Stomach (tissue), 9 donors: ENCODE data around the gene SEMA3A. TPM values are rescaled to one million over a fixed set of nuclear protein-coding genes. Genes with fewer than 3 reads are reported as not detected.

Source experiments
- DNase-seq, 2 donors: peaks; one replicate each; pipeline versions ENCODE4 v3.0.0 to v3.0.0-alpha.2; 2013 to 2019
- H3K27ac ChIP-seq, 5 donors: fragments of 200-600 bp in 4 of 5; sonication (generic) in 4 of 5; one replicate each; pipeline ENCODE4 v1.5.1; 2013 to 2019; ENCODE audit warnings: mild to moderate bottlenecking in 1 of 5, moderate library complexity in 1 of 5
- H3K27me3 ChIP-seq, 3 donors: fragments of 200-600 bp; sonication (generic); one replicate each; pipeline ENCODE4 v1.5.1; 2017 to 2019; ENCODE audit warnings: mixed run types in 1 of 3
- H3K36me3 ChIP-seq, 4 donors: fragments of 200-600 bp; sonication (generic); 1 replicate in 3 of 4; 2 replicates in 1 of 4; pipeline ENCODE4 v1.5.1; 2016 to 2019
- H3K4me1 ChIP-seq, 4 donors: fragments of 200-600 bp; sonication (generic); one replicate each; pipeline ENCODE4 v1.5.1; 2016 to 2019
- H3K4me3 ChIP-seq, 4 donors: fragments of 200-600 bp; sonication (generic) in 3 of 4; one replicate each; pipeline ENCODE4 v1.5.1; 2016 to 2019; ENCODE audit warnings: mild to moderate bottlenecking in 1 of 4
- H3K9me3 ChIP-seq, 4 donors: fragments of 200-600 bp; sonication (generic); one replicate each; pipeline ENCODE4 v1.5.1; 2016 to 2019
- EP300 ChIP-seq: sonication (generic); formaldehyde crosslinking; IDR thresholded peaks from one replicate; pipeline ENCODE4 v1.6.1; 2017; ENCODE audit warnings: antibody characterized with exemption
- POLR2A ChIP-seq, 4 donors: fragments of 450-650 bp; IDR thresholded peaks; one replicate each; pipeline ENCODE4 v1.6.1; 2016; ENCODE audit warnings: antibody characterized with exemption in 4 of 4, control low read depth in 2 of 4, mild to moderate bottlenecking in 1 of 4, moderate library complexity in 1 of 4
- POLR2AphosphoS5 ChIP-seq, 3 donors: sonication (generic); formaldehyde crosslinking; IDR thresholded peaks; one replicate each; pipeline ENCODE4 v1.6.1; 2016; ENCODE audit warnings: antibody characterized with exemption in 3 of 3
- WGBS, 5 donors: extraction: QIAGEN DNeasy Blood & Tissue Kit in 3 of 5; methylation state at CpG; one replicate each; pipeline versions ENCODE4 v1.1.5 to v1.1.7; 2013 to 2018; 5-methylcytosine and 5-hydroxymethylcytosine counted together
- intact Hi-C: fragments of 100-400 bp; cut with DNase I; formaldehyde crosslinking; loops from one replicate; pipeline ENCODE4 v1.15.1; 2023; ENCODE audit warnings: low total_unique reads
- polyA plus RNA-seq, 3 donors: library from polyadenylated mRNA; stranded (reverse); fragments of 200-250 nt; gene quantifications; one replicate each; pipeline ENCODE4 v1.2.3, GENCODE V29; 2013
- total RNA-seq, 5 donors: library from RNA; depleted of rRNA; stranded (reverse); fragments of >200 nt; gene quantifications; one replicate each; pipeline versions ENCODE4 v1.1.0 to v1.2.3, GENCODE V29; 2014 to 2016
- TF ChIP-seq, protein P1 (sequence below), 7 experiments: fragments of 450-650 bp in 4 of 7; fragments of 200-600 bp in 3 of 7; sonication (generic) in 3 of 7; IDR thresholded peaks; one replicate each; pipeline ENCODE4 v1.5.1; 2016 to 2019; ENCODE audit warnings: antibody characterized with exemption in 7 of 7, control low read depth in 2 of 7, mild to moderate bottlenecking in 1 of 7
- donor health status: healthy with polysubstance abuse.
- donor health status: Bipolar disorder and iron deficiency.
- donor health status: healthy.

Gene SEMA3A
- total and polyA plus RNA-seq, 8 donors, result 0.31 to 34.8 (median 2.8) TPM

DNA sequence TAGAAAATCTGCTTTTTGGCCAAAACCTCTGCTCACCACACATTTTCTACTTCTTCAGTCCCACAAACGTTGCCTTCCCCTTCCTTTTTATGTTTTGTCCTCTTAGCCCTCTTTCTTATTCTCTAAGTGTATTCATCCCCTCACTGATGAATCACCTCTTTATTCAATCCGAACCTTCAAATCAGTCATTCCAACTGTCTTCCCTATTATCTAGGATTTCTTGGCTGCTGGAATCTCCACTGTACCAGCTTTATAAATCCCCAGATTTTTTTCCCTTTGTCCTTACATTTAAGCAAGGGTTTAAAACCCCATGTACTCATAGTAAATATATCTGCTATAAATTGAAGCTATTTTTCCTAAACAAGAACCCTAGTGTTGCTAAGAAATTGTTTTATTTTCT lies 176.9 kb downstream of the SEMA3A start:
- 62 to 72% (median 66%) methylated on average over 2 of the region's 2 CpGs for WGBS, 5 donors
- intact Hi-C loops, result no loop called here

DNA sequence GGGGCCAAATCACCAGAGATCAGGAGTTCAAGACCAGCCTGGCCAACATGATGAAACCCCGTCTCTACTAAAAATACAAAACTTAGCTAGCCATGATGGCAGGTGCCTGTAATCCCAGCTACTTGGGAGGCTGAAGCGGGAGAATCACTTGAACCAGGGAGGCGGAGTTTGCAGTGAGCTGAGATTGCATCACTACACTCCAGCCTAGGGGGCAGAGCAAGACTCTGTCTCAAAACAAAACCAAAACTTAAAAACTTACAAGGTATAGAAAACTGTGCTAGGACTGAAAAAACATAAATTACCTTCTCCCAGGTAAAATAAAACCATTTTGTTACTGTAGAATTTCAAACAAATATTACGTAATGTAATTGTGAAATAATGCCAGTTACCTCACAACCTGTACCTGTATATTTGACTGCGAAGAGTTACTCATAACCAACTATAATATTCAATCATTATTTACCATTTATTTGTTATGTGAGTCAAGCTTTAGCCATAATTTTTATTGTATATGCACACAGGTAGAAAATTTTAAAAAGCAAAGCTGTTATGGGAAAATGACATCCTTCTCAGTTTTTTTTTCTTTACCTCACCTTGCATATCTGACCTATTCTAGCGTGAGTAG lies 180.9 kb downstream of the SEMA3A start:
- Histone ChIP-seq H3K27ac (no peak overlapping the region), H3K4me3 (no peak overlapping the region), H3K27me3 (no peaks in the 10 kb centered on the region), H3K4me1 (no peaks in the 10 kb centered on the region), H3K36me3 (no peaks in the 10 kb centered on the region), H3K9me3 (no peaks in the 10 kb centered on the region)
- 91 to 95% (median 94%) methylated on average over 6 of the region's 6 CpGs for WGBS, 5 donors
- no peak for TF ChIP-seq POLR2AphosphoS5 (IDR thresholded peaks at IDR 0.05)
- TF ChIP-seq, protein P1, sequence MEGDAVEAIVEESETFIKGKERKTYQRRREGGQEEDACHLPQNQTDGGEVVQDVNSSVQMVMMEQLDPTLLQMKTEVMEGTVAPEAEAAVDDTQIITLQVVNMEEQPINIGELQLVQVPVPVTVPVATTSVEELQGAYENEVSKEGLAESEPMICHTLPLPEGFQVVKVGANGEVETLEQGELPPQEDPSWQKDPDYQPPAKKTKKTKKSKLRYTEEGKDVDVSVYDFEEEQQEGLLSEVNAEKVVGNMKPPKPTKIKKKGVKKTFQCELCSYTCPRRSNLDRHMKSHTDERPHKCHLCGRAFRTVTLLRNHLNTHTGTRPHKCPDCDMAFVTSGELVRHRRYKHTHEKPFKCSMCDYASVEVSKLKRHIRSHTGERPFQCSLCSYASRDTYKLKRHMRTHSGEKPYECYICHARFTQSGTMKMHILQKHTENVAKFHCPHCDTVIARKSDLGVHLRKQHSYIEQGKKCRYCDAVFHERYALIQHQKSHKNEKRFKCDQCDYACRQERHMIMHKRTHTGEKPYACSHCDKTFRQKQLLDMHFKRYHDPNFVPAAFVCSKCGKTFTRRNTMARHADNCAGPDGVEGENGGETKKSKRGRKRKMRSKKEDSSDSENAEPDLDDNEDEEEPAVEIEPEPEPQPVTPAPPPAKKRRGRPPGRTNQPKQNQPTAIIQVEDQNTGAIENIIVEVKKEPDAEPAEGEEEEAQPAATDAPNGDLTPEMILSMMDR (IDR thresholded peaks at IDR 0.05), result no peak
- TF ChIP-seq EP300, result no peak
- no peak for TF ChIP-seq POLR2A (IDR thresholded peaks at IDR 0.05)
- DNase-seq, result no peak
- intact Hi-C loops, result no loop called here

More for the DNA sequence above, 176.9 kb downstream of the SEMA3A start:
- Histone ChIP-seq H3K4me3 (no peak overlapping the region), H3K27me3 (no peaks in the 10 kb centered on the region), H3K4me1 (peaks cover 0 to 5% (median 3%) of the 10 kb centered on the region in 4 donors), H3K27ac (no peak overlapping the region), H3K36me3 (no peaks in the 10 kb centered on the region), H3K9me3 (no peaks in the 10 kb centered on the region)
- TF ChIP-seq EP300, result no peak
- TF ChIP-seq POLR2AphosphoS5 (IDR thresholded peaks at IDR 0.05), result no peak
- TF ChIP-seq POLR2A (IDR thresholded peaks at IDR 0.05), result no peak
- TF ChIP-seq, protein P1 (IDR thresholded peaks at IDR 0.05), result no peak
- DNase-seq, result no peak

DNA sequence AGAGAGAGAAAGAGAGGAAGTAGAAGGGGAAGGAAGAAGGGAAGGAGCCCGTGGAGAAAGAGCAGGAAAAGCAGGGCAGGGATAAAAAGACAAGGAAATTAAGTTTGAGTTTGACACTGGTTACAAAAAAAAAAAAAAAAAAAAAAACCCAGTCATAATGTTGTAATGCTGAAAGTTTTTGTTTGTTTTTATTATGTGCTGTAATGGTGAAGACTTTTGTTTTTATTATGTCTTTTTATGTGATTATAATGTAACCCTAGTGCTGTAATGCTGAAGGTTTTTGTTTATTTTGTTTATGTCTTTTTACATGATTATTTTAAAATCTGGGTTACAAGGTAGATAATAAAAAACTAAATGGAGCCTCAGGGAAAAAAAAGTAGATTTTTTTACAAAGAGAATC lies 184.8 kb downstream of the SEMA3A start:
- Histone ChIP-seq H3K4me3 (no peak overlapping the region), H3K27ac (no peak overlapping the region), H3K9me3 (no peaks in the 10 kb centered on the region), H3K4me1 (no peaks in the 10 kb centered on the region), H3K36me3 (peaks cover 0 to 9% (median 0%) of the 10 kb centered on the region in 4 donors), H3K27me3 (no peaks in the 10 kb centered on the region)
- DNase-seq, result no peak
- intact Hi-C loops, result no loop called here
- TF ChIP-seq POLR2AphosphoS5 (IDR thresholded peaks at IDR 0.05) (no peak), EP300 (no peak), POLR2A (IDR thresholded peaks at IDR 0.05) (no peak)
- TF ChIP-seq, protein P1 (IDR thresholded peaks at IDR 0.05), result no peak
- WGBS, 5 donors, result 0% methylated on average over 1 of the region's 1 CpG; no CpG with 5 or more reads in 4 of the 5 donors

DNA sequence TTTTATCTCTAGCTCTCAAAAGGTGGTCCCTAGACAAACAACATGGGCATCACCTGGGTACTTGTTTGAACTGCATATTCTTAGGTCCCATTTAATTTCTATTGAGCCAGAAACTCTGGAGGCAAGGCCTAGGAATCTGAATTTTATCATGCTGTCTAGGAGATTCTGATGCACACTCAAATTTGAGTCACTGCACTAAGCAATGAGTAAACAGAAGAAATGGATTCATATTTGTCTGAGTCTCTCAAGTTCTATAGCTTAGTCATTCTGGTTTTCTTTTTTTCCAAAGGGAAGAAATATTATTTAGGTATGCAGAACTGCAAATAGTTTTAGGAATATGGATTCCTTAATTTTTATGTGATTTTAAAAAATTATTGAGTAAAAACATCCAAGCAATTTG lies 185.5 kb downstream of the SEMA3A start:
- Histone ChIP-seq H3K27ac (no peak overlapping the region), H3K4me1 (no peaks in the 10 kb centered on the region), H3K9me3 (no peaks in the 10 kb centered on the region), H3K4me3 (no peak overlapping the region), H3K27me3 (no peaks in the 10 kb centered on the region), H3K36me3 (peaks cover 0 to 9% (median 0%) of the 10 kb centered on the region in 4 donors)
- TF ChIP-seq POLR2AphosphoS5 (IDR thresholded peaks at IDR 0.05) (no peak), EP300 (no peak), POLR2A (IDR thresholded peaks at IDR 0.05) (no peak)
- TF ChIP-seq, protein P1 (IDR thresholded peaks at IDR 0.05), result no peak
- intact Hi-C loops, result no loop called here
- DNase-seq, result no peak
